RKO (cell line): ENCODE measurements around the gene SPTLC2.
A peak's percentile ranks its signal among the peaks of the same experiment; 100 is the strongest.

Source experiments
- DNase-seq: peaks from one replicate; pipeline ENCODE4 v3.0.0-alpha.2; 2016; ENCODE audit warnings: low spot score

Gene SPTLC2

DNA sequence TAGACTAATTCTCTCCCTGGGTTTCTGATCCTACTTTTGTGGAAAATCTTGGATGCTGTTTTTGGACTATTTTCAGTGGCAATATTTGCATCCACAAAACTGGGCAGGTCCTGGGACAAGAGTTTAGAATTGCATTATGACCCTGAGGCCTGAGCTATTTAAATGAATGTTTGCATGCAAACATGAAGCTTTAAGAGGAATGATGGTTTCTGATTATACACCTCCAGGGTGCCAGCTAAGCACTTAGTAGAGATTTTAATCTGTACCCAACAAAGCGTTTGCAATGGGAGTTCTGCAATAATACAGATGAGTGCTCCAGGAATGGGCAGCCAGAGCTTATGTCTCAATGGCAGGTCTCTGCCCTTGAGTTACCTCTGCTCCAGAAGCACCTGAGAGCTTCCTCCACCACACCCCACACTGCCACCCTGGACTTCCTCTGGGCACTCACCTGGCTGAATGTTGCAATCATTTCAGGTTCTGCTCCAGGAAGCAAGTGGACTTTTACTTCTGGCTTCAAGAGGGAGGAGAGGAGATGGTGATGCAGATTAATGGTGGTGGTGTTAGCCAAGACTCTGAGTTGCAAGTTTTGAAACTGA is 6.0 kb upstream of the SPTLC2 start:
- no peak for DNase-seq

DNA sequence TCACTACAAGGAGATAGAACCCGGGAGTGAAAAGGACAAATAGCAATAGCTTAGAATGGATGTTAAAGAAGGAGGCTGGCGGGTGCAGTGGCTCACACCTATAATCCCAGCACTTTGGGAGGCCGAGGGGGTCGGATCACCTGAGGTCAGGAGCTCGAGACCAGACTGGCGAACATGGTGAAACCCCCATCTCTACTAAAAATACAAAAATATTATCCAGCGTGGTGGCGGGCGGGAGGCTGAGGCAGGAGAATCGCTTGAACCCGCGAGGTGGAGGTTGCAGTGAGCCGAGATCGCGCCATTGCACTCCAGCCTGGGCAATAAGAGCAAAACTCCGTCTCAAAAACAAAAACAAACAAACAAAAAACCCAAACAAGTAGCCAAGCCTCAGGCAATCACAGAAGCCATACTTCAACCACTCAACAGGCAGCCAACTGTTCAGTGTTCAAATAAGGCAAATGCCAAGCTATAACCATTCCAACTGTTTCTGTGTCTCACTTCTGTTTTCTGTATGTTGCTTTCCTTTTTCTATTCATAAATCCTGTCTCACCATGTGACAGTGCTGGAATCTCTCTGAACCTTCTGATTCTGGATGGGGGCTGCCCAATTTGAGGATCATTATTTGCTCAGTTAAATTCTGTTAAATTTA is 3.9 kb upstream of the SPTLC2 start:
- DNase-seq, result no peak

DNA sequence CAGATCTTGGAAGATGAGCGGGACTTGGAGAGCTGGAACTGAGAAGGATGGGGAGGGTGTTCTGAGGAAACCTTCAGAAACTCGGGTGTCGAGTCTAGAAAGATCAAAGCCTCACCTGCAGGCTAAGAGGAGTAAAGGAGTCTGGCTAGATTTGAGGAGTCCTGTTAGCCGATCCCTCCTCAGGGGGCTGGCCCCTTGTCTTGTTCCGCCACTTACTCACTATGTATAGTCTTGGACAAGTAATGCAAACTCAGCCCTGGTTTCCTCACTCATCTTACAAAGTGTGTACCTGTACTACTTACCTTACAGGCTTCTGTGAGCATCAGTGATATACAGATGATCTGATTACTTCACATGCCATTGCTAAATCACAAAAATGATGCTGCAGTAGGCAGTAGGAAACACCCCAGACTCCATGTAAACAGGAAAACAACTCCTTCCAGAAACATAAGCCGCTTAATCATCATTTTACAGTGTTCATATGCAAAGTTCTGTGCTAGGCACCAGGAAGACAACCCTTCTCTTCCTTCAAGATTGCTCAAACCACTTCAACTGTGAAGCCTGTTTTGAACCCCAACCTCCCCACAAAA is 2.0 kb upstream of the SPTLC2 start:
- DNase-seq, result no peak

DNA sequence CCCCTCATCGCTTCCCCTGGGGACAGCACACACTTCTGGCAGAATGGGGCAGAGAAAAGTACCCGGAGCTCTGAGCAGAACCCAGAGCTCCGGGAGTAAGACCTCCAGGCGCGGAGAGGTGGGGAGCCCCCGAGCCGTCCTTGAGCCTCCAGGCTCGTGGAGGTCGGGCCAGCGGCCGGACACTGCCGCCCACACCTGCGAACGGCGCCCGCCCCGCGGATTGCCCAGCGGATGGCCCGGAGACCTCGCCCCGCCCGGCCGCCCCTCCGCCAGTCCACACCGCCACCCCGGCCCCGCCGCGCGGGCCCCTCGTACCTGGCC is 344 bp downstream of the SPTLC2 start:
- no peak for DNase-seq

DNA sequence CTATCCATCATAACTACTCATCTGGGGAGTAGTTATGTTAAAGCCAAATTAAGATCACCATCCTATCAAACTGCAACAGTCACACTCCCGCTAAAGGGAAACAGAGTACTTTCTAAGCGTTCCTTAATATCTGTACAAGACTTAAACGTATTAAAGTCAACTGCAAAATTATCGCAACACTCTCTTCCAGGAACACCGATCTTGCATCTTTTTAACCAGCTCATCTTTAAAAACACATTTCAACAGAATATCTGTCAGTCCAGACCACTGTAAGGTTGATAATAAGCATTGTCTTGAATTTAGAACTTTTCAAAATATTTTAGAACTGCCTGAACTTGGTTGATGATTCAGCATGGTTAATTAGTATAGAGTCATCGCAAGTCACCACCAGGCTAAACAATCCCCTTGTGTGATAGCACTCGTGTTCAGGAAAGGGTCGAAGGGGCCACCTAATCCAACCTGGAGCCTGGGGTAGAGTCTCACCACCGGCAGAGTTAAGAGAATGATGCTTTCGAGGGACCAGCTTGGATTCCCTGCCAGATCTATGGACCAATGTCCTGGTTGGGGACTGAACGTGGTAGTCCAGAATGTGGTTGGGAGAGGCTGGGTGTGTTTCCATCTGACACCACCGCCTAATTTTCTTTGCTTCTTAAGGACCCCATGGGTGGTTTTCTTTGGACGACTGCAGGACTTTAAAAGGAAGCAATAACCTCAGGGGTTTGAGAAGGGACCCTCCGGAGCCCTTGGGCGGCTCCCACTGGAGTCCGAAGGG is 890 bp downstream of the SPTLC2 start:
- DNase-seq, result peak; percentile 81

DNA sequence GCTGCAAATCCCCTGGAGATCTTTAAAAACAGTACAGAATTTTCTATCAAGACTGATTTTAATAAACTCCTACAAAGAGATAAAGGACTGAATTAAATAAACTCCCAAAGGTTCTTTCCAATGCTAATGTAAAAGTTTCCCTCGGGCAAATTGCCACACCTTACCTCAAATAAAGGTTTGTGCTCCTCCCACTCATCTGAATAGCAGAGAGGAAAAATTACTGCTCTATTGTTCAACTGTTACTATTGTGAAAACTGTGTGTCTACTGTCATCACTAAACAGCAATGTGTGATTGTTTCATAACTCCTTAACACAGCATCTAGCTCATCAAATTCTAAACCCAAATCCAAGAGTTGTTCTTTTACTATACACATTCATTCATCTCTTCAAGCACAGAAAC is 3.2 kb downstream of the SPTLC2 start:
- DNase-seq, result no peak

DNA sequence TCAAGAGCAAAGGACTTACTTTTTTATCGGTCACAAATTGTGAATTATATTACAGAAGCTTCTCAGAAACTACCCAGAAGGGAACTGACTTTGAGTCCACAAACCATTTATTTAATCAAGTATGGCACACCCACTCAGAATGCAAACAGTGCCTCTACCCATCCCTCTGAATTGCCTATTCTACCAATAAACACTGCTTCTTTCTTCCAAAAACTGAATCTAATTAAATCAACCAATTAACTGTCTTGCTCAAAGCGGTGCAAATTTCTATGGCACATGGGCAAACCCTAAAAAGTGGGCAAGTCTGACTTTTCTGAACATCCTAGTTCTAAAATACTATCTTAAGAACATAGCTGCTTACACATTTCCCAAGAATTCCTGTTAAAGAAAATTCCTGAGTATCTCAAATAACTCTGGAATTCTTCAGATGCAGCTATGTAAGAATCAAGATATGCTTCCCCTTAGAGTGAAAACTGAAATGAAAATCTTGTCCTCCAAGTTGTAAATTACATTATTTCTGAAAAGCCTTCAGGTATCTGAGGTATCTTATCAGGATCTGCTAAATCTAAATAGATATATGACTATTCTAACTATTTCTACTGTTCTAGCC is 4.3 kb downstream of the SPTLC2 start:
- no peak for DNase-seq

DNA sequence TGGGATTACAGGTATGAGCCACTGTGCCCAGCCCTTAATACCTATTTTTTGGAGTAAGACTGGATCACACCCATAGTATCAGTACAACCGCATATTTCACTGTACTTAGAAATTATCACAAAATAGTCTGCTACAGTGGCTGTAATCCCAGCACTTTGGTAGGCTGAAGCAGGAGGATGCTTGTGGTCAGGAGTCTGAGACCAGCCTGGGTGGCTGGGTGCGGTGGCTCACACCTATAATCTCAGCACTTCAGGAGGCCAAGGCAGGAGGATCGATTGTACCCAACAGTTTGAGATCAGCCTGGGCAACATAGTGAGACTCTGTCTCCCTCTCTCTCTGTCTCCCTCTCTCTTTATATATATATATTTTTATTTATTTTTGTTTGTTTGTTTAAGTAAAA is 5.9 kb downstream of the SPTLC2 start:
- no peak for DNase-seq

DNA sequence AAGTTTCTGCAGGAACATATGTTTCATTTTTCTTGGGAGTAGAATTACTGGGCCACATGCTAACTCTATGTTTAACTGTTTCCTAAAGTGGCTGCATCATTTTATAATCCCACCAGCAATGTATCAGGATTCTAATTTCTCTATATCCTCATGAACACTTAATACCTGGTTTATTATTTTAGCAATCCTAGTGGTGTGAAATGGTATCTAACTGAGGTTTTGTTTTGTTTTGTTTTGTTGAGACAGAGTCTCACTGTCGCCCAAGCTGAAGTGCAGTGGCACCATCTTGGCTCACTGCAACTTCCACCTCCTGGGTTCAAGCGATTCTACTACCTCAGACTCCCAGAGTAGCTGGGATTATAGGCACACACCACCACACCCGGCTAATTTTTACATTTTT is 6.5 kb downstream of the SPTLC2 start:
- no peak for DNase-seq

DNA sequence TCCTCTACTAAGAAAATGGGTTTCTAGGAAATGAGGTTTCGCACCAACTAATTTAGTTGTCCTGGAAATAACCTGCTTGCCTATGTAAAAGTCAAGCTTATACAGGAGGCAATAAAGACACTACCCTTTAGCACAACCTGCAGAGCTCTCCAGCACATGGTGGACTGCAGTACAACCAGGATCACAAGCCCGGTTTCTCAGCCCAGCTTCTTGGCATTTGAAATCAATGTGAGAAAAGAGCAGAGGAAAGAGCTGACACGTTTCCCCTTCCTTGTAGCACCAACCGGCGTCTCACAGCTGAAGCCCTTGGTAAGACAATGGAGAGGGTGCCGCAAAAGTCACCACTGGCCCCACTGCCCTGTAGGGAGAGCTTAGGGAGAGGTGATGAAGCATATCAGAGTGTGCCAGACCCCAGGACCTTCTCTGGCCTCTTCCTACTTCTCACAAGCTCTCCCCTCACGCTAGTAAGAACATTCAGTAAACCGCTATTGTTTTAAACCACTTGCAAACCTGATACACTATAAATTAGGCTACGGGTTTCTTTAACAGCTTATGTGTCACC is 8.6 kb downstream of the SPTLC2 start:
- DNase-seq, result no peak

DNA sequence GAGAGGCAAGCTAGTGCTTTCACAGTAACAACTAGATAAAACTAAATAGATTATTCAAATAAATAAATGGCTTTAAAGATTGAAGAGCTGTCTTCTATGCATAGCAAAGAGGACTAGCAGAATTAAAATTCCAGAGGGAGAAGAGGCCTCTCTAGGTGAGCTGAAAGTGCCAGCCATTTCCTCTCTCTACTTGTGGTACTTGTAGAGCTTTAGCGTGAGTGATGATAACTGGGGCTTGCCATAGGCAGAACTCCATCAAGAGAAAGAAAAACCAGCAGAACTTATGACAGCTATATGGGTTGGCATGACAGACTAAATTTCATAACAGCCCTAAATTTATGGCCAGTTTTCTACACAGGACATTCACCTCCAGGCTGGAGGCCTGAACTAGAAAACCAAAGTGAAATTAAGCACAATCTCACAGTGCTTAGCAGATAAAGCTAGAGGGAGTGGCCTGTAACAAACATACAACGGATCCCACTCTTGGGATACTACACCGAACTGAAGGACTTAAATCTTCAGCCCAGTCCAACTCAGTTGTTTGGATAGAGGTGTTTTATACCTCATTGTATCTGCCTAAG is 11.0 kb downstream of the SPTLC2 start:
- DNase-seq, result no peak

DNA sequence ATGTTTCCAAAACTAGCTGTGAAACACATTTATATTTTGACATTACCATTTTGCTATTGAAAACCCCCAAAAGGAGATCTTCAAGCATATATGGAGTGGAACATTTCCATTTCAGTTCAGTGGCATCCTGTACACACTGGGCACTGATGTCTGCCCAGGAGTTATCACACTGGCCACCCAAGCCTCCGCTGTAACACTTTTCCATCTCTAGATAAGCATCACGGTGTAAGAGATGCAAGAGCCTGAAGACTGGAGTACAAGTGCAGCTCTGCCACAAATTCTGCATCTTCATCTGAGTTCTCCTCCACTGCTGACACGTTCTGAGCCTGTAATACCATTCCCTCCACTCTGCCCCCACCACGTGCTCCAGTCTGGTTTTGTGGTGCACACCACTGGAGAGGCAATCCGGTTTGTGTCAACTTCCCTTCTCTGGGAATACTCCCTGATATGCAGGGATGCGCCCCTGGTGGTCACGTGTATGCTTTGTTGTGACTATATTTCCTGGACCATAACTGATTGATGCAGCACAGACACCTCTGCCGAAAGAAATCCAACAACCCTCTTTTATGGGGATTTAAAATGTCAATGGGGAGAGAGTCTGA is 12.7 kb downstream of the SPTLC2 start:
- peak; percentile 52 for DNase-seq

DNA sequence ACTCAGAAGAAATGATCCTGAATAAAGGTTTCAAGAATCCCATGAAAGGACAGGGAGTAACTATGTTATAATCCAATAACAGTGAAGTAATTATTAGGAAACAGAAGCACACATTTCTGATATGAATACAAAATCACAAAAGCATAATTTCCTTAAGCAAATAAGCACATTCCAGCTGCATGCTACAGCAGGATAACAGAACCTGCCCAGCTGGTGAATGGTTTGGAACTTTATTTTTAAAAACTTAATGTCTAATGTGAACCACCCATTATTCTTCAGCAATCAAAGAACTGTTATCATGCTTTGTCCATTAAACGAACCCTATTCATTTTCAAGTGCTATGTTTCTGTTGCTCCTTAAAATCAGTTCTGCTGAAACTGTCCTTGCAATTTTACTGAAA is 13.4 kb downstream of the SPTLC2 start:
- DNase-seq, result no peak

DNA sequence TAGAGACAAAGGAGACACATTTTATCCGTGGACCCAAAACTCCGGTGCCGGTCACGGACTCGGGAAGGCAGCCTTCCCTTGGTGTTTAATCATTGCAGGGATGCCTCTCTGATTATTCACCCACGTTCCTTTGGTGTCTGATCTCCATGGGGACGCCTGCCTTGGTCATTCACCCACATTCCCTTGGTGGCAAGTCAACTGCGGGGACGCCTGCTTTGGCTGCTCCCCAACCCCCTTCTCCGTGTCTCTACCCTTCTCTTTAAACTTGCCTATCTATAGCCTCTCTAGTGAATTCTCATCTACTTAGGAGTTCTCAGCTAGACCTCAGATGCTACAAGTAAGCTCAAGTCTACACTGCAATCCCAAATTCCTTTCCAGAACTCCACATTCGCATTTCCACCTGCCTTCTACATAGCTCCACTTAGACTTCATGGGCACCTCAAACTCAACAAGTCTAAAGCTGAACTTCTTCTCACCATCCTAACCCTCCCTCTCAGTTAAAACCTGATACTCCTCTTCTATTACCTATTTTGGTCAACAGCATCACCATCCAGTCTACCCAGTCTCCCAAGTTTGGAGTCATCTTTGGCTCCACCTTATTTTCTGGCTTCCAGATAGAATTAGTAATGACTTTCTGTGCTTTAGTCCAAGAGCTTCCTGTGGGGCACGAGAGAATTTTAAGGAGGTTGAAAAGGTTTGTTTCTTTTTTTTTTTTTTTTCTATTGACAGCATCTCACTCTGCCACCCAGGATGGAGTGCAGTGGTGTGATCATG is 14.4 kb downstream of the SPTLC2 start:
- DNase-seq, result no peak

DNA sequence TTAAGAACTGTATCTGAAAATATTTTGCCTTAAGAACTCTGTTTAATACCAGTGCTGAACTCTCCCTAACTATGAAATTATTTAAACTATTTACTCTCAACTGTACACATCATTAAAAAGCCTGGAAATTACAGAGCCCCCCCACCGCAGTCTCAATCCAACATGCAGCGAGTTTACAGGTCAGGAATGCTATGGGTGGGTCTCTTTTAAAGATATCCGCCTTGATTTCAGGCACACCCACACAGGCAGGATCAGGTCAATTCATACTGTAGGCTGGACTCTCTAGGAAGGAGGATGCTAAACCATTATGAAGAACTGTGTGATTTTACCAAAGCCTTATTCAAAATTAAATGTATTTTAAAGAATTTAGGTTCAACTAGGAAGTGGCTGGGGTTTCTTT is 16.5 kb downstream of the SPTLC2 start:
- DNase-seq, result no peak

DNA sequence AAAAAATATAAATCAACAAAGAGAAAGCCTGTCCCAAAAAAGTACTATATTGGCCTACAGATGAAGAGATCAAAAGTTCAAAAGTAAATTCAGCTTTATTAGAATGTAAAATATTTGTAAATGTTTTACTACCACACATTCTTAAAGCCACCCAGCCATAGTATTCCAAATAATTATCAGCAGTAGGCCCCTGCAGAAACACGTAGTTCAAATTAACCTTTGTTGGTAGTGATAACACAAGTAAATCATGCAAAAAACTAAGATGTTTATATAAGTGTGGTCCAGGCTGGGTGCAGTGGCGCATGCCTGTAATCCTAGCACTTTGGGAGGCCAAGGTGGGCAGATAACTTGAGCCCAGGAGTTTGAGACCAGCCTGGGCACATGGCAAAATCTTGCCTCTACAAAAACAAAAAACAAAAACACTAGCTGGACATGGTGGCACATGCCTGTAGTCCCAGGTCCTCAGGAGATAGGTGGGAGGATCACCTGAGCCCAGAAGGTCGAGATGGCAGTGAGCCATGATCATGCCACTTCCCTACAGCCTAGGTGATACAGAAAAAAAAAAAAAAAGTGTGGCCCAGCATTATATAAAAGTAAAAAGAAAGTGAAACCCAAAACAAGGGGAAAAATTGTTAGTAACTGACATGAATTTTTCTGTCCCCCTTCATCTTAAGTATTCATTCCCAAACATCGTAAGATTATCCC is 17.9 kb downstream of the SPTLC2 start:
- DNase-seq, result no peak

DNA sequence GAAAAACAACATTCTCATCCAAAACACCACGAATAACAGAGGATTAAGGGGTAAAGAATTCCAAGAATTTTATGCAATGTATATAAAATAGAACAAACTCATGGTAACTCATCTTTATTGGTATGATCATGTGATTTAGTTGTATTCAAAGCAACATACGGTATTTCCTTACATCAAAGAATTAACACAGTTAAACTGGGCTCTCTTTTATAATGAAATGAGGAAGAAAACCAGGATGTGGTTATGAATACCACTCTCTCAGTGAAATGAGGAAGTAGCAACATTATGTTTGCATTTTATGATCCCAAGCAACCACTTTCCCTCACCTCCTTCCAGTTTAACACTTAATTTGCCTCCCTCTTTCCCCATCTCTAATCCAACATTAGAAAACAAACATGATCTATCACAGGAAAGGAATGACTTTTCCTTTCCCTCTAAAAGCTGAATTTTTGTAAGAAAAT is 22.9 kb downstream of the SPTLC2 start:
- DNase-seq, result no peak

DNA sequence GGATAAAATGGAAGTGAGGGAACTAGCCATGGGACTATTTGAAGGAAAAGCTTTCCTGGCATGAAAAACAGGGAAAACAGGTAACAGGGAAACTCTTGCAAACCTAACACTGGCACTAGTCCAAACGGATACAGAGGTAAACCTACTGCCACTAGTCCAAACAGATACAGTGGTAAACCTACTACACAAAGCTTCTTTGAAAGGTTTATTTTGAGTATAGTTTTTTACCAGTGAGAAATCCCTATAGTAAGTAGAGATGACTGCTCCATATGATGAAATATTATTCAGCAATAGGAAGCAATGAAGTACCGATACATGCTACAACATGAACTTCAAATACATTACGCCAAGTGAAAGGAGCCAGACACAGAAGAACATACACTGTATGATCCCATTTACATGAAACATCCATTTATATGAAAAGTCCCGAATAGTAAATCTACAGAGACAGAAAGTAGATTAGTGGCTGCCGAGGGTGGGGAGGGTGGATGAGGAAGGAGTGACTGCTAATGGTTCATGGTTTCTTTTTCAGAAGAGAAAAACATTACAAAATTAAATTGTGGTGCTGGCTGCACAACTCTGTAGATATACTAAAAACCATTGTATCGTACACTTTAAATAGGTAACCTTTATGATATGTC is 25.5 kb downstream of the SPTLC2 start:
- DNase-seq, result no peak

DNA sequence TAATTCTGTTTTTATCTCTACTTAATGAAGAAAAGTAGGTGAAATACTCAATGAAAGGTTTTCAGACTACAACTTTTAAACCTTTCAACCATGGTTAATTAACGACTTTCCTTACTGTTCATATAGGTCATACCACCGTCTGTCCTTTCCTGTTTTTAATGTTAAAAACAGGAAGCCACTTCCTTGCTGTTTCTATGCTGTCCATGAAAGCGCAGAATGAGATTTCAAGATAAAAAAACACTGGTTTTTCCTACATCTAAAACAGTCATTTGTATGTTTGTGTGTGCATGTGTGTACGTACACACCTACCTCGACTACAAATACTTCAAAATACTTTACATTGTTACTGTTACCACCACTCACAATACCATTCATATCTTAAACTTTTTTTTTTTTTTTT is 27.3 kb downstream of the SPTLC2 start:
- DNase-seq, result no peak
